NB4 (cell line): ENCODE data around the gene ADAM33.

ENCODE experiments used
- MYC ChIP-seq: IDR thresholded peaks from 2 replicates; pipeline ENCODE4 v1.6.1; 2011; ENCODE audit warnings: low read depth, low read length
- POLR2A ChIP-seq: IDR thresholded peaks from 2 replicates; pipeline ENCODE4 v1.6.1; 2011; ENCODE audit warnings: mild to moderate bottlenecking; ENCODE audit not compliant: insufficient read length; ENCODE audit errors: extremely low read depth
- TF ChIP-seq, protein P1 (sequence below): IDR thresholded peaks from one replicate; pipeline ENCODE4 v1.5.1; 2012; ENCODE audit warnings: low read depth, low read length

DNA sequence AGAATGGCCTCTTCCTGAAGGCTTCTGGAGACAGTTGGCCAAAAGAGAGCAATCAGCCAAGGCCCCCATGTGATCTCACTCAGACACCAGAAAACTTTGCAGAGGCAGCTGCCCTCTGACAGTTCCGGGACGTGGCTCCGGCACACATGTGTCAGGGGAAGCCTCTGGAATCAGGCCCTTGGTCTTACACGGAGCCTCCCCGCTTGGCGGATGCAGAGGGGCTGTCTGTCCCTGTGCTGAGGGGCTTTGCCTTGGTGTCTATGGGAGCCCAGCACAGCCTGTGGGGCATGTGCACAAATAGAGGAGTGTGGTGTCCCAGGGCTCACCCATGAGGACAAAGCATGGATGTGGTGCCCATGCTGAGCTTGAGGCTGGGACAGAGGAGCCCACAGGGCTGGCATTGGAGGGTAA is 16.8 kb upstream of the ADAM33 start:
- TF ChIP-seq POLR2A: no peak
- no peak for TF ChIP-seq MYC
- TF ChIP-seq, protein P1, sequence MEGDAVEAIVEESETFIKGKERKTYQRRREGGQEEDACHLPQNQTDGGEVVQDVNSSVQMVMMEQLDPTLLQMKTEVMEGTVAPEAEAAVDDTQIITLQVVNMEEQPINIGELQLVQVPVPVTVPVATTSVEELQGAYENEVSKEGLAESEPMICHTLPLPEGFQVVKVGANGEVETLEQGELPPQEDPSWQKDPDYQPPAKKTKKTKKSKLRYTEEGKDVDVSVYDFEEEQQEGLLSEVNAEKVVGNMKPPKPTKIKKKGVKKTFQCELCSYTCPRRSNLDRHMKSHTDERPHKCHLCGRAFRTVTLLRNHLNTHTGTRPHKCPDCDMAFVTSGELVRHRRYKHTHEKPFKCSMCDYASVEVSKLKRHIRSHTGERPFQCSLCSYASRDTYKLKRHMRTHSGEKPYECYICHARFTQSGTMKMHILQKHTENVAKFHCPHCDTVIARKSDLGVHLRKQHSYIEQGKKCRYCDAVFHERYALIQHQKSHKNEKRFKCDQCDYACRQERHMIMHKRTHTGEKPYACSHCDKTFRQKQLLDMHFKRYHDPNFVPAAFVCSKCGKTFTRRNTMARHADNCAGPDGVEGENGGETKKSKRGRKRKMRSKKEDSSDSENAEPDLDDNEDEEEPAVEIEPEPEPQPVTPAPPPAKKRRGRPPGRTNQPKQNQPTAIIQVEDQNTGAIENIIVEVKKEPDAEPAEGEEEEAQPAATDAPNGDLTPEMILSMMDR: no peak
